ENCODE results near the gene HRH2. TPM values are rescaled to one million over a fixed set of nuclear protein-coding genes. Genes with fewer than 3 reads are reported as not detected.

The HRH2 gene
- total and polyA plus RNA-seq, 2 donors (not counting 1 experiment from before 2014, with no cell fraction given): 0.03 TPM; not detected in 1

DNA sequence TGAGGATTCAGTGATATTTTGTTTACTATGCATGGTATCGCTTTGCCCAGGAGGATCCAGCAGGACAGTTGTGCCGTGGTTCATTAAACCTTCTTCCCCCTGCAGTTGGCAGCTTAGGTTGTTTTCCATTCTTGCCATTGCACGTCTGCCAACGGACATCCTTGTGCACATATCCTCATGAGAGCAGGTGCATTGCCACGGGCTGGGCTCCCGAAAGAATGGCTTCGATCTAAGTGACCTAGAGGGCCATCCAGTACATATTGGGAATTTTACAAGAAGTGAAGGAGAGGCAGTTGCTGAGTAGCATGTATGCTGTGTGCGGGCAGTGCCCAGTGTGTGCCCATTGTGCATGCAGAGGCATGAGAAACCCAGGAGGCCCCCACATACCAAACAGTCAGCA lies 22.1 kb downstream of the HRH2 start:
- H3K9me3 ChIP-seq (ENCODE audit: control insufficient read depth, insufficient read depth, low read depth, low read length): no peaks in the 10 kb centered on the region
- H3K36me3 ChIP-seq (ENCODE audit: control insufficient read depth, insufficient read depth, low read length): no peaks in the 10 kb centered on the region
- H3K9ac ChIP-seq (ENCODE audit: insufficient read depth, low read length): no peak overlapping the region
- no peak overlapping the region for H3K4me2 ChIP-seq (ENCODE audit: extremely low read depth, insufficient read depth, low read length)
- H3K27ac ChIP-seq (ENCODE audit: insufficient read depth, low read length): no peak overlapping the region
- no peaks in the 10 kb centered on the region for H3K27me3 ChIP-seq (ENCODE audit: control insufficient read depth, insufficient read depth, low read length)
- no peak overlapping the region for H3K4me3 ChIP-seq (replicated peaks in 1 of 4; ENCODE audit: control extremely low read depth in 1 of 4, insufficient read depth in 1 of 4, low read depth in 3 of 4, low read length in 4 of 4)
- H4K20me1 ChIP-seq (ENCODE audit: control insufficient read depth, extremely low read depth, insufficient read depth, low read length): no peaks in the 10 kb centered on the region
- no peak for TF ChIP-seq CTCF (conservative IDR thresholded peaks at IDR 0.05 in 1 of 2, IDR thresholded peaks at IDR 0.05 in 1 of 2; ENCODE audit: low read depth in 1 of 2, low read length in 2 of 2)
- H2AFZ ChIP-seq (ENCODE audit: low read length): no peak overlapping the region
- no peaks in the 10 kb centered on the region for H3K4me1 ChIP-seq (ENCODE audit: control insufficient read depth, extremely low read depth, insufficient read depth, low read length)
- H3K79me2 ChIP-seq (ENCODE audit: control insufficient read depth, insufficient read depth, low read length): no peaks in the 10 kb centered on the region
- no peak for DNase-seq (ENCODE audit: low read depth in 2 of 2)

- H3K79me2 ChIP-seq (ENCODE audit: control insufficient read depth, insufficient read depth, low read length): no peaks in the 10 kb centered on the region
- H3K36me3 ChIP-seq (ENCODE audit: control insufficient read depth, insufficient read depth, low read length): no peaks in the 10 kb centered on the region
- H3K4me1 ChIP-seq (ENCODE audit: control insufficient read depth, extremely low read depth, insufficient read depth, low read length): no peaks in the 10 kb centered on the region
- no peak overlapping the region for H3K27ac ChIP-seq (ENCODE audit: insufficient read depth, low read length)
- no peak overlapping the region for H2AFZ ChIP-seq (ENCODE audit: low read length)
- TF ChIP-seq CTCF (conservative IDR thresholded peaks at IDR 0.05 in 1 of 2, IDR thresholded peaks at IDR 0.05 in 1 of 2; ENCODE audit: low read depth in 1 of 2, low read length in 2 of 2): no peak
- no peak for TF ChIP-seq EZH2 (IDR thresholded peaks at IDR 0.05; ENCODE audit: low read length, missing control alignments)
- DNase-seq (ENCODE audit: low read depth in 2 of 2): no peak
- H4K20me1 ChIP-seq (ENCODE audit: control insufficient read depth, extremely low read depth, insufficient read depth, low read length): no peaks in the 10 kb centered on the region
- H3K27me3 ChIP-seq (ENCODE audit: control insufficient read depth, insufficient read depth, low read length): no peaks in the 10 kb centered on the region
- H3K9me3 ChIP-seq (ENCODE audit: control insufficient read depth, insufficient read depth, low read depth, low read length): no peaks in the 10 kb centered on the region
- H3K4me3 ChIP-seq (replicated peaks in 1 of 4; ENCODE audit: control extremely low read depth in 1 of 4, insufficient read depth in 1 of 4, low read depth in 3 of 4, low read length in 4 of 4): no peak overlapping the region
- H3K9ac ChIP-seq (ENCODE audit: insufficient read depth, low read length): no peak overlapping the region
- H3K4me2 ChIP-seq (ENCODE audit: extremely low read depth, insufficient read depth, low read length): no peak overlapping the region
These were observed 22.6 kb downstream of the HRH2 start for GRCh38 chr5:175680463-175680862.

DNA sequence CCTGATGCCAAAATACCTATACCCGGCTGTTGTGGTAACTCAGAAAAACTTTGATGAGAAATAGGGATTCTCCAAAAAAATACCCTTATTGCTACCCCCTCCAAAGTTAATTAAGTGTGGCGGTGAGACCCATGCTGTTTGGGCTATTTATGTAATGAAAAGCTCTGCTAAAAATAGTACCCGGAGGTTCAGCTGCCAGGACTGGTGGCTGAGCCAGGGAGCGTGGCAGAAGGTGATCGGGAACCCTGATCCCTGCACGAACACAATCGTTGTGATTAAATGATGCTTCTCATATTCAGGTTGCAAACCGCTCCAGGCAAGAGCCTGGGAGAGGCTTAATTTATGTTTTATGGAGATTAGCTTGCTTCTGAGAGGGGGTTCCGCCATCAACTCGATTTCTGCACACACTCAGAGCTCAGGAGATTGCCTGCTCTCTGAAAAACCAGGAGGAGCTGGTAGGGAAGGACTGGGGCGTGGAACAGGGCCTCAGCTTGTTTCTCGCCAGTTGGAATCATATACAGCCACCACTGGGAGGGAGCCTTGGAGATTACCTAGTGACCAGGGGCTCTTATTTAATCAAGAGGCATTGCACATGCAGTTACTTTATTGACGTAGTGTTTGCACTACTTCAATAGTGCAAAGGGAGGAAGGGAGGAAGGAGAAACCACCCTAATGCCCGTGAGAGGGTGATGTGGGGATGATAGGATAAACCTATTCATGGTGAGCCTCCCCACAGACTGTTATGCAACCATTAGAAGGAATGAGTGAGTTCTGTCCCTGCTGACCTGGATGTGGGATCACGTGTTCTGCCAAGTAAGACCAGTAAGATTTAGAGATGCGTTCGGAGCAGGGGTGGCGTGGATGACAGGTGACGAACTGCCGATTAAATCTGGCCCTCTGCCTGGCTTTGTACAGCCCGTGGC lies 23.4 kb downstream of the HRH2 start:
- Histone ChIP-seq H2AFZ (ENCODE audit: low read length) (no peak overlapping the region), H3K9ac (ENCODE audit: insufficient read depth, low read length) (no peak overlapping the region), H4K20me1 (ENCODE audit: control insufficient read depth, extremely low read depth, insufficient read depth, low read length) (no peaks in the 10 kb centered on the region), H3K9me3 (ENCODE audit: control insufficient read depth, insufficient read depth, low read depth, low read length) (no peaks in the 10 kb centered on the region), H3K4me3 (replicated peaks in 1 of 4; ENCODE audit: control extremely low read depth in 1 of 4, insufficient read depth in 1 of 4, low read depth in 3 of 4, low read length in 4 of 4) (no peak overlapping the region), H3K4me2 (ENCODE audit: extremely low read depth, insufficient read depth, low read length) (no peak overlapping the region), H3K27ac (ENCODE audit: insufficient read depth, low read length) (no peak overlapping the region), H3K27me3 (ENCODE audit: control insufficient read depth, insufficient read depth, low read length) (no peaks in the 10 kb centered on the region), H3K36me3 (ENCODE audit: control insufficient read depth, insufficient read depth, low read length) (no peaks in the 10 kb centered on the region), H3K4me1 (ENCODE audit: control insufficient read depth, extremely low read depth, insufficient read depth, low read length) (no peaks in the 10 kb centered on the region), H3K79me2 (ENCODE audit: control insufficient read depth, insufficient read depth, low read length) (no peaks in the 10 kb centered on the region)
- TF ChIP-seq EZH2 (IDR thresholded peaks at IDR 0.05; ENCODE audit: low read length, missing control alignments) (no peak), CTCF (conservative IDR thresholded peaks at IDR 0.05 in 1 of 2, IDR thresholded peaks at IDR 0.05 in 1 of 2; ENCODE audit: low read depth in 1 of 2, low read length in 2 of 2) (no peak)
- no peak for DNase-seq (ENCODE audit: low read depth in 2 of 2)

Data from fibroblast of lung (primary cell).